Peyer's patch (tissue), 4 donors: ENCODE measurements around the gene KDM4C. TPM values are rescaled to one million over a fixed set of nuclear protein-coding genes. Genes with fewer than 3 reads are reported as not detected.

Experiments used
- DNase-seq, 3 donors: peaks; one replicate each; pipeline ENCODE4 v3.0.0-alpha.2; 2017 to 2019
- H3K27ac ChIP-seq, 4 donors: fragments of 200-600 bp; sonication (generic); one replicate each; pipeline ENCODE4 v1.5.1; 2016 to 2019
- H3K27me3 ChIP-seq, 2 donors: fragments of 200-600 bp; sonication (generic); one replicate each; pipeline ENCODE4 v1.5.1; 2019
- H3K36me3 ChIP-seq, 3 donors: fragments of 200-600 bp; sonication (generic); one replicate each; pipeline ENCODE4 v1.5.1; 2016 to 2019
- H3K4me1 ChIP-seq, 4 donors: fragments of 200-600 bp; sonication (generic); one replicate each; pipeline ENCODE4 v1.5.1; 2016 to 2019
- H3K4me3 ChIP-seq, 4 donors: fragments of 200-600 bp; sonication (generic); 1 replicate in 3 of 4; 2 replicates in 1 of 4; pipeline ENCODE4 v1.5.1; 2016 to 2019; ENCODE audit warnings: mild to moderate bottlenecking in 1 of 4
- H3K9me3 ChIP-seq, 4 donors: fragments of 200-600 bp; sonication (generic); one replicate each; pipeline ENCODE4 v1.5.1; 2016 to 2019; ENCODE audit warnings: mild to moderate bottlenecking in 1 of 4
- CTCF ChIP-seq, 6 experiments: fragments of 450-650 bp in 4 of 6; fragments of 200-600 bp in 2 of 6; sonication (generic) in 1 of 6; IDR thresholded peaks; one replicate each; pipeline ENCODE4 v1.5.1; 2017 to 2019; ENCODE audit warnings: antibody characterized with exemption in 6 of 6, mild to moderate bottlenecking in 3 of 6, moderate library complexity in 1 of 6
- POLR2A ChIP-seq, 2 donors: fragments of 450-650 bp; IDR thresholded peaks; one replicate each; pipeline ENCODE4 v1.5.1; 2017; ENCODE audit warnings: antibody characterized with exemption in 2 of 2, mild to moderate bottlenecking in 2 of 2, moderate library complexity in 2 of 2
- total RNA-seq, 4 donors: library from RNA; depleted of rRNA; stranded (reverse); fragments of >200 nt; gene quantifications; one replicate each; pipeline ENCODE4 v1.1.0, GENCODE V29; 2016

Gene KDM4C
- total RNA-seq, 4 donors from 2014 or later, result 90.7 to 125 (median 107) TPM

DNA sequence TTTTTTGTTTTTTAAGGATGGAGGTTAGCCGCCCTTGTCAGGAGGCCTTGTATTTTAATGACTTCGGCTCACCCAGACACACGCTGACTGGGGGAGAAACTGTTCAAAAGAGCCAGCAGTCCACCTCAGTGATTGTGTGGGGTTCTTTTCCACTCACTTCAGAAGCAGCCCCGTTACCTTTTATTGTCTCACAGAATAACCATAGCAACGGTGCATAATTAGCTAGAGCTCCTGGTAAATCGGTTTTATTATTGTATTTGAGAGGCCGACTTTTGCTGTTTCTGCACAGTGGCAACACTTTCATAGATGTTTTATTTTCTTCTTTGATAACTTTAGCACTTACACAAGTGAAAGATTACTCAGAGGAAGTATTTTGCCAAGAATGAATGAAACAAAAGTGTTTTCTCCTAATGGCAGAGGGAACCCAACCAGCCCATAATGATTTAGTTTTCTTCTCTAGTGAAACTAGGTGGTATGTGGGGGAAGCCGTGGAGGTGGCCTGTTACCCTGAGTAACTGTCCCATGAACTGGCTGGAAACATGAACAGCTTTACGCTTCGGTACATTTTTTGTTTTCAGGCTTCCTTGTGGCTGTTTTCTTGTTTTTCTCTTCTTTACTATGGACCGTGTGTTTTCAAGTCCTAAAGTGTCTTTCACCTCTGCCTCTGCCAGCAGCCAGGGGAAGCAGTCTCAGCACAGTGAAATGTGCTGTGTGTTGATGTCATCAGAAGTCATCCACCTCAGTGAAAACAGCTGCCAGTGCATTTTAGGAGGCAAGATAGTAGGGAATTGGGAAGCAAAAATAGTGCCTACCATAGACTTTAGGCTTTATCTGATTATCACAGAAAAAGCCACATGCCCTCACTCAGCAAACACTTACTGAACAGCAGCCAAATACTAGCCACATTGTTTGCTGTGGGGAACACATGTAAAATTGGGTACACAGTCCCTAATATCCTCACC, 414.7 kb downstream of the KDM4C start:
- no peaks in the 10 kb centered on the region for H3K9me3 ChIP-seq
- no peak overlapping the region for H3K4me3 ChIP-seq
- no peak for TF ChIP-seq POLR2A (IDR thresholded peaks at IDR 0.05)
- TF ChIP-seq CTCF (IDR thresholded peaks at IDR 0.05), result no peak
- DNase-seq, result no peak
- H3K27ac ChIP-seq, result no peak overlapping the region
- H3K36me3 ChIP-seq, result peaks cover 0 to 57% (median 0%) of the 10 kb centered on the region in 3 donors
- no peaks in the 10 kb centered on the region for H3K4me1 ChIP-seq
- no peaks in the 10 kb centered on the region for H3K27me3 ChIP-seq

DNA sequence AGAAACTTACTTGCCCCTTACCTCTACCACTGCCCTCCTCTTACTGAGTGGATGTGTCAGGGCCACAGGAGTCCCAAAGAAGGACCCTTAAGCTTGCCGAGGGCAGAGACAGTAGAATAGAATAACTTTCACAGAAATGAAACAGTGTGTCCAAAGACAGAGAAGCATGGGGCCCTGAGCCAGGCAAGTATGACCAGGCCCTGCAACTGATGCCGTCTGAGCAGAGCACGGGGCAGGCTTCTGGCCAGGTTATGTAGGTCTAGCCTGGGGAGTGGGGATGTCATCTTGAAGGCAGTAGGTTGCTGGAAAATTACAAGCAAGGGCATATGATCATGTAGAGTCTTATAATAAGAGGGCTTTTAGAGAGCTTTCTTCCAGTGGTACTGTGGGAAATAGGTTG, 415.4 kb downstream of the KDM4C start:
- peaks cover 0 to 57% (median 0%) of the 10 kb centered on the region in 3 donors for H3K36me3 ChIP-seq
- no peaks in the 10 kb centered on the region for H3K9me3 ChIP-seq
- no peak for TF ChIP-seq POLR2A (IDR thresholded peaks at IDR 0.05)
- TF ChIP-seq CTCF (IDR thresholded peaks at IDR 0.05), result no peak
- no peaks in the 10 kb centered on the region for H3K27me3 ChIP-seq
- no peak overlapping the region for H3K27ac ChIP-seq
- H3K4me3 ChIP-seq, result no peak overlapping the region
- no peaks in the 10 kb centered on the region for H3K4me1 ChIP-seq
- DNase-seq, result no peak

DNA sequence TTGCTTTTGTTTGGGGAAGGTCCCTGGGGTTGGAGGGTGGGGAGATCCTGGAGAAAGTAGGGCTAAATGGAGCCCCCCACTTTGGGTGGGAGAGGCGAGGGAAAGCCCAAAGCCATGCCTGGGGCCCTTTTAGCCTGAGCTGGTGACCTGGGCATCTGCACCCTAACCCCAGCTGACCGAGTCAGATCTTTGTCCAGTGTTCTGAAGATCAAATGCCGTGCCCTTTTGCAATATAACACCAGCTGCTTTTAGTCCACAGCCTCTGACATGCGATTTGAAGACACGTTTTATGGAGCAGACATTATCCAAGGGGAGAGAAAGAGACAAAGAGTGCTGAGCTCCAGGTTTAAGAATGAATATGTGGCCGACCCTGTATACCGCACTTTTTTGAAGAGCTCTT, 416.5 kb downstream of the KDM4C start:
- peaks cover 0 to 49% (median 0%) of the 10 kb centered on the region in 3 donors for H3K36me3 ChIP-seq
- no peak for DNase-seq
- no peak overlapping the region for H3K27ac ChIP-seq
- H3K9me3 ChIP-seq, result no peaks in the 10 kb centered on the region
- no peaks in the 10 kb centered on the region for H3K27me3 ChIP-seq
- no peaks in the 10 kb centered on the region for H3K4me1 ChIP-seq
- TF ChIP-seq CTCF (IDR thresholded peaks at IDR 0.05) (no peak), POLR2A (IDR thresholded peaks at IDR 0.05) (no peak)
- H3K4me3 ChIP-seq, result no peak overlapping the region

- Histone ChIP-seq H3K36me3 (peaks cover 0 to 44% (median 0%) of the 10 kb centered on the region in 3 donors), H3K4me3 (no peak overlapping the region)
Measured at GRCh38 chr9:7174884-7175283, 417.1 kb downstream of the KDM4C start.

GRCh38 chr9:7176561-7176960, 418.8 kb downstream of the KDM4C start:
- H3K4me3 ChIP-seq, result no peak overlapping the region
- H3K27me3 ChIP-seq, result no peaks in the 10 kb centered on the region
- H3K9me3 ChIP-seq, result no peaks in the 10 kb centered on the region
- no peak for DNase-seq
- no peaks in the 10 kb centered on the region for H3K4me1 ChIP-seq
- peaks cover 0 to 31% (median 0%) of the 10 kb centered on the region in 3 donors for H3K36me3 ChIP-seq
- no peak overlapping the region for H3K27ac ChIP-seq
- TF ChIP-seq CTCF (IDR thresholded peaks at IDR 0.05) (no peak), POLR2A (IDR thresholded peaks at IDR 0.05) (no peak)

More at GRCh38 chr9:7174884-7175283, 417.1 kb downstream of the KDM4C start:
- H3K27me3 ChIP-seq, result no peaks in the 10 kb centered on the region
- no peak for DNase-seq
- no peak overlapping the region for H3K27ac ChIP-seq
- no peak for TF ChIP-seq POLR2A (IDR thresholded peaks at IDR 0.05)
- no peak for TF ChIP-seq CTCF (IDR thresholded peaks at IDR 0.05)
- no peaks in the 10 kb centered on the region for H3K4me1 ChIP-seq
- H3K9me3 ChIP-seq, result no peaks in the 10 kb centered on the region
